Gastroesophageal sphincter (tissue), 3 donors: ENCODE measurements around the gene CLEC10A.

ENCODE experiments used
- POLR2A ChIP-seq, 2 donors: fragments of 450-650 bp; IDR thresholded peaks; one replicate each; pipeline ENCODE4 v1.6.1; 2017; ENCODE audit warnings: antibody characterized with exemption in 2 of 2, mild to moderate bottlenecking in 2 of 2, moderate library complexity in 1 of 2
- POLR2AphosphoS5 ChIP-seq: sonication (generic); formaldehyde crosslinking; IDR thresholded peaks from one replicate; pipeline ENCODE4 v1.6.1; 2017; ENCODE audit warnings: antibody characterized with exemption
- TF ChIP-seq, protein P1 (sequence below), 4 experiments: fragments of 200-600 bp in 2 of 4; fragments of 450-650 bp in 2 of 4; sonication (generic) in 1 of 4; IDR thresholded peaks; one replicate each; pipeline ENCODE4 v1.5.1; 2017 to 2019; ENCODE audit warnings: antibody characterized with exemption in 4 of 4, mild to moderate bottlenecking in 2 of 4, moderate library complexity in 2 of 4

DNA sequence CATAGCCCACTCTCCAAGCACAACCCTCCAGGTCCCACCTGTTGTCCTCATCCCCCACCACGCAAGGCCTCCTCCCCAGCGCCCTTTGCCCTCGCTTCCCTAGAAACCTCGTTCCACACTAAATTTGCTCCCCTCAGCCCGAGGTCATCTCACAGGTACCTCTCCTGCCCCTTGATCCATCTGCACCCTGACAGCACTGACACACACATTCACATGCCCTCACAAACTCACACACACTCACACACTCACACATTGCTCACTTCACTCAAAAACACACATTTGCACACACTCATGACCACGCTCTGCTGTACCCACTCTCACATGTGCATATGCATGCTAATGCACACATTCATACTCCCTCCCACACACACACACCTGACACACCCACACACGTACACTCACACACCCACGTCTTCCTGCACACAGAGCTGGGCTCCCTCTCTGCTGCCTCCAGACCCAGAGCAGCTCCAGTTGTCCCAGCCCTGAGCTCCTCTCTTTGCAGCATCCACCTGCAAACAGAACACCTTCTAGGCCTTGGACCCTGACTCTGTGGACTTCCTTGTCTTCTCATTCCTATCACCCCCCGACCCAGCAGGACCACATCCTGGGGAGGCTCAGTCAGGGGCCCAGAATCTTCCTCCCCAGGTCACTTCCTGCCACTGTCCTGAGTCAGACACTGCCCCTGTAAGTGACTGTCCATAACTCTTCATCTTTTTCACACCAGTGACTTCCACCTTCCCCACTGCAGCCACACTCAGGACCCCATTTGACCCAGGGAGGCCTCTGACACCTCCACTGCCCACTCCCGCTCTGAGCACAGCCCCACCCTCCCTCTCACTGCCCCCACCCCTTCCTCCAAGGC is 29.6 kb upstream of the CLEC10A start:
- TF ChIP-seq, protein P1, sequence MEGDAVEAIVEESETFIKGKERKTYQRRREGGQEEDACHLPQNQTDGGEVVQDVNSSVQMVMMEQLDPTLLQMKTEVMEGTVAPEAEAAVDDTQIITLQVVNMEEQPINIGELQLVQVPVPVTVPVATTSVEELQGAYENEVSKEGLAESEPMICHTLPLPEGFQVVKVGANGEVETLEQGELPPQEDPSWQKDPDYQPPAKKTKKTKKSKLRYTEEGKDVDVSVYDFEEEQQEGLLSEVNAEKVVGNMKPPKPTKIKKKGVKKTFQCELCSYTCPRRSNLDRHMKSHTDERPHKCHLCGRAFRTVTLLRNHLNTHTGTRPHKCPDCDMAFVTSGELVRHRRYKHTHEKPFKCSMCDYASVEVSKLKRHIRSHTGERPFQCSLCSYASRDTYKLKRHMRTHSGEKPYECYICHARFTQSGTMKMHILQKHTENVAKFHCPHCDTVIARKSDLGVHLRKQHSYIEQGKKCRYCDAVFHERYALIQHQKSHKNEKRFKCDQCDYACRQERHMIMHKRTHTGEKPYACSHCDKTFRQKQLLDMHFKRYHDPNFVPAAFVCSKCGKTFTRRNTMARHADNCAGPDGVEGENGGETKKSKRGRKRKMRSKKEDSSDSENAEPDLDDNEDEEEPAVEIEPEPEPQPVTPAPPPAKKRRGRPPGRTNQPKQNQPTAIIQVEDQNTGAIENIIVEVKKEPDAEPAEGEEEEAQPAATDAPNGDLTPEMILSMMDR (IDR thresholded peaks at IDR 0.05): no peak
- no peak for TF ChIP-seq POLR2A (IDR thresholded peaks at IDR 0.05)
- TF ChIP-seq POLR2AphosphoS5: no peak
